Hepatocyte (in vitro differentiated cells): Measurements from ENCODE around the gene TMEM38A.

Source experiments
- CTCF ChIP-seq: fragments of 200-600 bp; sonication (generic); IDR thresholded peaks from 2 replicates; pipeline ENCODE4 v1.5.1; 2016; ENCODE audit warnings: antibody characterized with exemption, mild to moderate bottlenecking; ENCODE audit not compliant: poor library complexity
- EZH2phosphoT487 ChIP-seq: fragments of 200-600 bp; sonication (generic); IDR thresholded peaks from one replicate; pipeline ENCODE4 v1.6.1; 2018; ENCODE audit warnings: antibody characterized with exemption, mild to moderate bottlenecking, low read depth, moderate library complexity; ENCODE audit not compliant: unreplicated experiment, severe bottlenecking

GRCh38 chr19:16626796-16627192, 34.1 kb upstream of the TMEM38A start:
- TF ChIP-seq CTCF: no peak
- no peak for TF ChIP-seq EZH2phosphoT487
